ENCODE data around the gene NTSR1.

DNA sequence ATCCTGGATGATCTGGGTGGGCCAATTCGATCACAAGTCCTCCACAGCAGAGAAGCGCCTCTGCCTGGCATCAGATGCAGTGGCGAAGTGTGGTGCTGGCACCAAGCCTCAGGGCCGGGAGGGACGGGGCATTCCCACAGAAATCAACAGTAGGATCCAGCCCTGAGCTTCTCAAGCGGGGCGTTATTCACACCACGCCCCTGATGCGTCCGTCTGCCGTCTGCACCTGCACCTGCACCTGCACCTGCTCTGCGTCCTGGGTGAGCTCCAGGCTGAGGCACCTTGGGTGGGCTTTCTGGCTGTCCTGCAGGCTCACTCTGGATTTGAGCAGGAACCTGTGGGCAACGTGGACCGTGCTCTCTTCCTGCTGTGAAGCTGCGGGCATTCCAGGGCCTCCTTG lies 13.8 kb upstream of the NTSR1 start:
- TF ChIP-seq SIN3A (IDR thresholded peaks at IDR 0.05; ENCODE audit: borderline replicate concordance, insufficient read depth, low read length) (no peak), REST (IDR thresholded peaks at IDR 0.05; ENCODE audit: insufficient read depth in 1 of 2, low read depth in 2 of 2, low read length in 2 of 2) (no peak), TAF1 (IDR thresholded peaks at IDR 0.05; ENCODE audit: borderline replicate concordance, insufficient read depth, low read length) (no peak), POLR2AphosphoS5 (IDR thresholded peaks at IDR 0.05; ENCODE audit: low read depth, low read length) (no peak), FOXP2 (optimal IDR thresholded peaks at IDR 0.05; ENCODE audit: borderline replicate concordance, extremely low read depth, extremely low read length, insufficient read depth) (no peak)
